ENCODE results near the gene PDIA5. TPM values are rescaled to one million over a fixed set of nuclear protein-coding genes. Genes with fewer than 3 reads are reported as not detected.

The PDIA5 gene
- total and polyA plus RNA-seq, 2 of the 4 experiments (the other 2 are of a cell fraction) = 19.4 to 42.0 TPM

- no peak overlapping the region for H3K56ac ChIP-seq (ENCODE audit: extremely low read depth, insufficient read depth, low read length)
- ATAC-seq (ENCODE audit: low read depth) (no peak), DNase-seq (no peak)
- H3K9me3 ChIP-seq (ENCODE audit: control insufficient read depth, insufficient read depth, low read length) = no peaks in the 10 kb centered on the region
- ChIA-PET CTCF (interaction anchor here (1.0 kb wide), 1 partner anchor 9 kb away, joined by 3 read pairs; no protein-coding TSS in a partner anchor), POLR2A (ENCODE audit: unreplicated experiment) (no interaction called here)
- dilution Hi-C loops (cut with HindIII; ENCODE audit: low sequenced_read_pairs, unreplicated experiment) = no loop called here
- H4K5ac ChIP-seq (ENCODE audit: low read depth, low read length) = no peak overlapping the region
- no TSS peak for BruUV-seq (replicated peaks)
- H3K9me1 ChIP-seq (ENCODE audit: insufficient read depth, low read length) = peaks cover 4% of the 10 kb centered on the region; the same call in 1 of the 2 replicates
- peaks cover 7% of the 10 kb centered on the region; the same call in 1 of the 2 replicates for H4K20me1 ChIP-seq (ENCODE audit: insufficient read depth, low read length)
- no peak overlapping the region for H2BK15ac ChIP-seq (ENCODE audit: low read depth, low read length)
- H2AK5ac ChIP-seq (ENCODE audit: low read depth, low read length) = no peak overlapping the region
- no peak overlapping the region for H4K8ac ChIP-seq (ENCODE audit: low read depth in 2 of 2, low read length in 2 of 2)
- H3K9ac ChIP-seq (ENCODE audit: low read depth, low read length) = no peak overlapping the region
- peaks cover 29% of the 10 kb centered on the region for H3K36me3 ChIP-seq (ENCODE audit: control insufficient read depth, insufficient read depth, low read length)
- no peak overlapping the region for H3K27ac ChIP-seq (ENCODE audit: insufficient read depth, low read length)
- H2AK9ac ChIP-seq (replicated peaks; ENCODE audit: low read depth, low read length, poor library complexity) = no peak overlapping the region
- H2BK5ac ChIP-seq (ENCODE audit: low read depth, low read length, poor library complexity, severe bottlenecking) = no peak overlapping the region
- WGBS, 2 experiments (ENCODE audit: extremely low coverage in 2 of 2, insufficient read length in 1 of 2) = 81% methylated on average over 2 of the region's 4 CpGs; no CpG with 5 or more reads in 1 of the 2 experiments
- in situ Hi-C loops (cut with MboI; ENCODE audit: low sequenced_read_pairs) = no loop called here
- H3K14ac ChIP-seq (replicated peaks; ENCODE audit: low read depth, low read length) = no peak overlapping the region
- intact Hi-C loops (cut with micrococcal nuclease) = no loop called here
- H3K4me1 ChIP-seq (ENCODE audit: control insufficient read depth, insufficient read depth, low read length) = peaks cover 3% of the 10 kb centered on the region; the same call in 1 of the 2 replicates
- no peak overlapping the region for H3K23ac ChIP-seq (ENCODE audit: low read depth, low read length)
- no peak overlapping the region for H3K4me3 ChIP-seq (ENCODE audit: insufficient read depth, low read depth, low read length)
- H3K27me3 ChIP-seq (ENCODE audit: control insufficient read depth, insufficient read depth, low read length) = no peaks in the 10 kb centered on the region
- H2AFZ ChIP-seq (replicated peaks; ENCODE audit: low read length, poor library complexity) = no peak overlapping the region
- no peak overlapping the region for H3K18ac ChIP-seq (ENCODE audit: low read depth, low read length)
- TF ChIP-seq RFX5 (IDR thresholded peaks at IDR 0.05; ENCODE audit: low read depth, low read length) = no peak
- no peak for TF ChIP-seq FOS (IDR thresholded peaks at IDR 0.05; ENCODE audit: low read depth, low read length)
- TF ChIP-seq, protein P1, sequence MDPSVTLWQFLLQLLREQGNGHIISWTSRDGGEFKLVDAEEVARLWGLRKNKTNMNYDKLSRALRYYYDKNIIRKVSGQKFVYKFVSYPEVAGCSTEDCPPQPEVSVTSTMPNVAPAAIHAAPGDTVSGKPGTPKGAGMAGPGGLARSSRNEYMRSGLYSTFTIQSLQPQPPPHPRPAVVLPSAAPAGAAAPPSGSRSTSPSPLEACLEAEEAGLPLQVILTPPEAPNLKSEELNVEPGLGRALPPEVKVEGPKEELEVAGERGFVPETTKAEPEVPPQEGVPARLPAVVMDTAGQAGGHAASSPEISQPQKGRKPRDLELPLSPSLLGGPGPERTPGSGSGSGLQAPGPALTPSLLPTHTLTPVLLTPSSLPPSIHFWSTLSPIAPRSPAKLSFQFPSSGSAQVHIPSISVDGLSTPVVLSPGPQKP (IDR thresholded peaks at IDR 0.05; ENCODE audit: borderline replicate concordance, low read depth, low read length) = no peak
- TF ChIP-seq, protein P2, sequence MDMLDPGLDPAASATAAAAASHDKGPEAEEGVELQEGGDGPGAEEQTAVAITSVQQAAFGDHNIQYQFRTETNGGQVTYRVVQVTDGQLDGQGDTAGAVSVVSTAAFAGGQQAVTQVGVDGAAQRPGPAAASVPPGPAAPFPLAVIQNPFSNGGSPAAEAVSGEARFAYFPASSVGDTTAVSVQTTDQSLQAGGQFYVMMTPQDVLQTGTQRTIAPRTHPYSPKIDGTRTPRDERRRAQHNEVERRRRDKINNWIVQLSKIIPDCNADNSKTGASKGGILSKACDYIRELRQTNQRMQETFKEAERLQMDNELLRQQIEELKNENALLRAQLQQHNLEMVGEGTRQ (IDR thresholded peaks at IDR 0.05; ENCODE audit: low read depth, low read length) = no peak
- TF ChIP-seq RCOR1 (IDR thresholded peaks at IDR 0.05; ENCODE audit: insufficient replicate concordance, low read length) = no peak
- TF ChIP-seq MAZ (IDR thresholded peaks at IDR 0.05; ENCODE audit: borderline replicate concordance, low read depth, low read length) = no peak
- TF ChIP-seq SMC3 (IDR thresholded peaks at IDR 0.05; ENCODE audit: low read depth, low read length) = no peak
- no peak for TF ChIP-seq MAFK (IDR thresholded peaks at IDR 0.05; ENCODE audit: low read depth, low read length)
- no peak for TF ChIP-seq CTCF (conservative IDR thresholded peaks at IDR 0.05; ENCODE audit: low read depth, low read length)
- TF ChIP-seq MXI1 (IDR thresholded peaks at IDR 0.05; ENCODE audit: borderline replicate concordance, low read depth, low read length) = no peak
- no peak for TF ChIP-seq POLR2A (IDR thresholded peaks at IDR 0.05; ENCODE audit: low read depth, low read length)
- no peak for TF ChIP-seq RAD21 (IDR thresholded peaks at IDR 0.05; ENCODE audit: low read length)
- TF ChIP-seq CEBPB (IDR thresholded peaks at IDR 0.05; ENCODE audit: low read depth, low read length) = no peak
- TF ChIP-seq CHD1 (IDR thresholded peaks at IDR 0.05; ENCODE audit: low read depth, low read length) = no peak
- no peak for TF ChIP-seq NFE2L2 (IDR thresholded peaks at IDR 0.05; ENCODE audit: low read depth, low read length)
- TF ChIP-seq BHLHE40 (IDR thresholded peaks at IDR 0.05; ENCODE audit: low read depth, low read length) = no peak
- no peak overlapping the region for H4K91ac ChIP-seq (ENCODE audit: insufficient read depth, low read depth, low read length)
- H2BK120ac ChIP-seq (ENCODE audit: low read depth, low read length) = no peak overlapping the region
- no peak overlapping the region for H3K4me2 ChIP-seq (ENCODE audit: low read depth, low read length)
- H2BK20ac ChIP-seq (ENCODE audit: low read depth, low read length) = no peak overlapping the region
- 0 out of 4 replicates have a peak, but pooled peaks cover 3% of the 10 kb centered on the region in 2 experiments for H3K79me1 ChIP-seq (ENCODE audit: low read depth in 1 of 2, low read length in 2 of 2)
- no peak overlapping the region for H3K4ac ChIP-seq (ENCODE audit: low read depth, low read length)
These were observed 53.7 kb downstream of the PDIA5 start for GRCh38 chr3:123120573-123120972.
